Transverse colon (tissue), 4 donors: Measurements from ENCODE around the gene SLC39A5. TPM values are rescaled to one million over a fixed set of nuclear protein-coding genes. Genes with fewer than 3 reads are reported as not detected.

Experiments
- DNase-seq: peaks from one replicate; pipeline ENCODE4 v3.0.0-alpha.2; 2019
- H3K27ac ChIP-seq, 4 donors: fragments of 200-600 bp; sonication (generic); 2 replicates each; pipeline ENCODE4 v1.5.1; 2016 to 2018; ENCODE audit warnings: inconsistent platforms in 4 of 4
- H3K27me3 ChIP-seq: fragments of 200-600 bp; sonication (generic); 2 replicates; pipeline ENCODE4 v1.5.1; 2017; ENCODE audit warnings: inconsistent platforms
- H3K36me3 ChIP-seq, 4 donors: fragments of 200-600 bp; sonication (generic); 2 replicates each; pipeline ENCODE4 v1.5.1; 2017 to 2019; ENCODE audit warnings: inconsistent platforms in 4 of 4
- H3K4me1 ChIP-seq, 4 donors: fragments of 200-600 bp; sonication (generic); 2 replicates each; pipeline ENCODE4 v1.5.1; 2017 to 2020; ENCODE audit warnings: inconsistent platforms in 4 of 4
- H3K4me3 ChIP-seq, 4 donors: fragments of 200-600 bp; sonication (generic); 1 replicate in 1 of 4; 2 replicates in 3 of 4; pipeline versions ENCODE4 v1.5.1 to v1.6.1; 2017 to 2019; ENCODE audit warnings: inconsistent platforms in 4 of 4
- H3K9me3 ChIP-seq, 2 donors: fragments of 200-600 bp; sonication (generic); 2 replicates each; pipeline ENCODE4 v1.5.1; 2017 to 2019; ENCODE audit warnings: inconsistent platforms in 2 of 2
- CTCF ChIP-seq, 5 experiments: fragments of 200-600 bp in 3 of 5; fragments of 450-650 bp in 2 of 5; sonication (generic) in 3 of 5; IDR thresholded peaks; 1 replicate in 2 of 5; 2 replicates in 3 of 5; pipeline ENCODE4 v1.5.1; 2016 to 2017; ENCODE audit warnings: antibody characterized with exemption in 5 of 5, inconsistent platforms in 3 of 5, mild to moderate bottlenecking in 2 of 5, moderate library complexity in 1 of 5
- EP300 ChIP-seq: sonication (generic); formaldehyde crosslinking; IDR thresholded peaks from one replicate; pipeline ENCODE4 v1.6.1; 2017; ENCODE audit warnings: antibody characterized with exemption, low read depth
- POLR2A ChIP-seq: fragments of 450-650 bp; IDR thresholded peaks from one replicate; pipeline ENCODE4 v1.6.1; 2016; ENCODE audit warnings: antibody characterized with exemption, mild to moderate bottlenecking, moderate library complexity
- POLR2AphosphoS5 ChIP-seq, 3 donors: sonication (generic); formaldehyde crosslinking; IDR thresholded peaks; one replicate each; pipeline ENCODE4 v1.6.1; 2016; ENCODE audit warnings: antibody characterized with exemption in 3 of 3
- WGBS, 2 donors: methylation state at CpG; one replicate each; pipeline ENCODE4 v1.1.5; 2018; ENCODE audit warnings: low coverage in 1 of 2; 5-methylcytosine and 5-hydroxymethylcytosine counted together
- in situ Hi-C, 4 donors: fragments of 200-750 bp; cut with MboI; loops; one replicate each; pipeline versions ENCODE4 v1.15.0 to v1.15.1; 2017; ENCODE audit warnings: low sequenced_read_pairs in 3 of 4, low pct_ligation_motif_present in 1 of 4, low pct_unique_long_range_greater_than_20kb in 1 of 4
- intact Hi-C: fragments of 100-400 bp; cut with DNase I; formaldehyde crosslinking; loops from one replicate; pipeline ENCODE4 v1.15.1; 2023; ENCODE audit warnings: low total_unique reads
- total RNA-seq, 4 donors: library from RNA; depleted of rRNA; stranded (reverse); fragments of >200 nt; gene quantifications; one replicate each; pipeline ENCODE4 v1.1.0, GENCODE V29; 2016

SLC39A5 gene
- total RNA-seq, 4 donors from 2014 or later, result 225 to 325 (median 283) TPM

GRCh38 chr12:56252649-56253048, 22.8 kb downstream of the SLC39A5 start:
- TF ChIP-seq POLR2AphosphoS5 (IDR thresholded peaks at IDR 0.05), result no peak
- TF ChIP-seq EP300, result no peak
- TF ChIP-seq CTCF (IDR thresholded peaks at IDR 0.05), result no peak
- no peak for TF ChIP-seq POLR2A
- Histone ChIP-seq H3K4me3 (no peak overlapping the region), H3K4me1 (peaks cover 11 to 15% (median 14%) of the 10 kb centered on the region in 4 donors), H3K9me3 (no peaks in the 10 kb centered on the region), H3K27me3 (no peaks in the 10 kb centered on the region), H3K27ac (no peak overlapping the region), H3K36me3 (peaks cover 0 to 73% (median 41%) of the 10 kb centered on the region in 4 donors)
- intact Hi-C loops, result no loop called here
- DNase-seq, result no peak
- in situ Hi-C loops, result no loop called here
- 98% methylated on average over 3 of the region's 3 CpGs; no CpG with 5 or more reads in 1 of the 2 donors for WGBS, 2 donors

- Histone ChIP-seq H3K4me1 (peaks cover 11 to 16% (median 15%) of the 10 kb centered on the region in 4 donors), H3K9me3 (no peaks in the 10 kb centered on the region), H3K27ac (no peak overlapping the region), H3K4me3 (no peak overlapping the region), H3K27me3 (no peaks in the 10 kb centered on the region), H3K36me3 (peaks cover 0 to 68% (median 38%) of the 10 kb centered on the region in 4 donors)
- 96% methylated on average over 7 of the region's 11 CpGs; no CpG with 5 or more reads in 1 of the 2 donors for WGBS, 2 donors
- in situ Hi-C loops (no loop called here), intact Hi-C loops (no loop called here)
- TF ChIP-seq POLR2A (no peak), CTCF (IDR thresholded peaks at IDR 0.05) (no peak)
- DNase-seq, result no peak
Observed at GRCh38 chr12:56253091-56253490, 23.2 kb downstream of the SLC39A5 start.

- Histone ChIP-seq H3K4me1 (peaks cover 16 to 23% (median 22%) of the 10 kb centered on the region in 4 donors), H3K9me3 (no peaks in the 10 kb centered on the region), H3K36me3 (peaks cover 0 to 43% (median 24%) of the 10 kb centered on the region in 4 donors), H3K27me3 (no peaks in the 10 kb centered on the region), H3K4me3 (no peak overlapping the region), H3K27ac (no peak overlapping the region)
- in situ Hi-C loops (no loop called here), intact Hi-C loops (no loop called here)
- TF ChIP-seq EP300, result no peak
- TF ChIP-seq POLR2AphosphoS5 (IDR thresholded peaks at IDR 0.05), result no peak
- TF ChIP-seq CTCF (IDR thresholded peaks at IDR 0.05), result no peak
- TF ChIP-seq POLR2A, result no peak
- DNase-seq, result no peak
- 84% methylated on average over 7 of the region's 7 CpGs; no CpG with 5 or more reads in 1 of the 2 donors for WGBS, 2 donors
Observed at GRCh38 chr12:56255671-56256070, 25.8 kb downstream of the SLC39A5 start.

- intact Hi-C loops (no loop called here), in situ Hi-C loops (no loop called here)
- no peak overlapping the region for H3K4me3 ChIP-seq
- peaks cover 16 to 23% (median 22%) of the 10 kb centered on the region in 4 donors for H3K4me1 ChIP-seq
- no peaks in the 10 kb centered on the region for H3K27me3 ChIP-seq
- no peak for DNase-seq
- WGBS, 2 donors, result 41 to 57% methylated on average over 3 to 4 of the region's 4 CpGs
- TF ChIP-seq CTCF (IDR thresholded peaks at IDR 0.05), result no peak
- TF ChIP-seq EP300, result no peak
- H3K27ac ChIP-seq, result no peak overlapping the region
- H3K36me3 ChIP-seq, result peaks cover 0 to 42% (median 21%) of the 10 kb centered on the region in 4 donors
- no peaks in the 10 kb centered on the region for H3K9me3 ChIP-seq
Observed at GRCh38 chr12:56256326-56256960, 26.6 kb downstream of the SLC39A5 start.
